ENCODE measurements around the gene ZNF729. TPM values are rescaled to one million over a fixed set of nuclear protein-coding genes. Genes with fewer than 3 reads are reported as not detected.

Gene ZNF729
- total and polyA plus RNA-seq, 8 donors: 0.06 to 0.38 (median 0.25) TPM; not detected in 3

- TF ChIP-seq, protein P1, sequence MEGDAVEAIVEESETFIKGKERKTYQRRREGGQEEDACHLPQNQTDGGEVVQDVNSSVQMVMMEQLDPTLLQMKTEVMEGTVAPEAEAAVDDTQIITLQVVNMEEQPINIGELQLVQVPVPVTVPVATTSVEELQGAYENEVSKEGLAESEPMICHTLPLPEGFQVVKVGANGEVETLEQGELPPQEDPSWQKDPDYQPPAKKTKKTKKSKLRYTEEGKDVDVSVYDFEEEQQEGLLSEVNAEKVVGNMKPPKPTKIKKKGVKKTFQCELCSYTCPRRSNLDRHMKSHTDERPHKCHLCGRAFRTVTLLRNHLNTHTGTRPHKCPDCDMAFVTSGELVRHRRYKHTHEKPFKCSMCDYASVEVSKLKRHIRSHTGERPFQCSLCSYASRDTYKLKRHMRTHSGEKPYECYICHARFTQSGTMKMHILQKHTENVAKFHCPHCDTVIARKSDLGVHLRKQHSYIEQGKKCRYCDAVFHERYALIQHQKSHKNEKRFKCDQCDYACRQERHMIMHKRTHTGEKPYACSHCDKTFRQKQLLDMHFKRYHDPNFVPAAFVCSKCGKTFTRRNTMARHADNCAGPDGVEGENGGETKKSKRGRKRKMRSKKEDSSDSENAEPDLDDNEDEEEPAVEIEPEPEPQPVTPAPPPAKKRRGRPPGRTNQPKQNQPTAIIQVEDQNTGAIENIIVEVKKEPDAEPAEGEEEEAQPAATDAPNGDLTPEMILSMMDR (IDR thresholded peaks at IDR 0.05): no peak
- intact Hi-C loops (cut with DNase I): no loop called here
- H3K36me3 ChIP-seq: no peaks in the 10 kb centered on the region
- no peaks in the 10 kb centered on the region for H3K27me3 ChIP-seq
- H3K4me3 ChIP-seq: no peak overlapping the region
- H3K9me3 ChIP-seq: peaks cover 0 to 86% of the 10 kb centered on the region in 2 donors
- no peaks in the 10 kb centered on the region for H3K4me1 ChIP-seq
- DNase-seq (no peak), ATAC-seq (no peak)
- H3K27ac ChIP-seq: no peak overlapping the region
These were observed 46.7 kb downstream of the ZNF729 start for GRCh38 chr19:22332924-22333323.

- TF ChIP-seq, protein P1 (IDR thresholded peaks at IDR 0.05): no peak
- H3K27ac ChIP-seq: no peak overlapping the region
- H3K36me3 ChIP-seq: no peaks in the 10 kb centered on the region
- H3K4me3 ChIP-seq: no peak overlapping the region
- no peak for DNase-seq
- no peaks in the 10 kb centered on the region for H3K4me1 ChIP-seq
- no peaks in the 10 kb centered on the region for H3K27me3 ChIP-seq
- intact Hi-C loops (cut with DNase I): no loop called here
- no peak for ATAC-seq
- peaks cover 0 to 80% of the 10 kb centered on the region in 2 donors for H3K9me3 ChIP-seq
These were observed 49.5 kb downstream of the ZNF729 start for GRCh38 chr19:22335716-22336115.

DNA sequence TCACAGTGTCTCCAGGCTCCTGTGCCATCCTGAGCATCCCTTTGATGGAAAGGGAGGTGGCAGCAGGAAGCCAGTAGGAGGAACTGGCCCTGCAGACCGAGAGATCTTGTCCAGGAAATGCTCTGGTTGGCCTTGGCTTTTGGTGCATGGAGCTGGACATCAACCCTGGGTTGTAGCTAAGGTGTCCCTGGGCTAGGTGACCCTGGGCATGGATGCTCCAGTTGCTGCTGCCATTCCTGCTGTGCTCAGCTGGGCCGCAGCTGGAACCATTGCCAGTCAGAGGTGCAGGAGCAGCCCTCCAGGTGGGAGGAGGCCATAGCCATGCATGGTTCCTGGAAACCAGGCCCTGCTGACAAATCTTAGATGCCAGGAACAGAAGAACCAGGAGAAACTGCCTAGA is 68.4 kb downstream of the ZNF729 start:
- TF ChIP-seq, protein P1 (IDR thresholded peaks at IDR 0.05): no peak

More for the DNA sequence above, 68.4 kb downstream of the ZNF729 start:
- no peak overlapping the region for H3K4me3 ChIP-seq
- no peak for DNase-seq
- intact Hi-C loops (cut with DNase I): no loop called here
- H3K36me3 ChIP-seq: no peaks in the 10 kb centered on the region
- H3K27me3 ChIP-seq: no peaks in the 10 kb centered on the region
- ATAC-seq: no peak
- H3K27ac ChIP-seq: no peak overlapping the region
- H3K4me1 ChIP-seq: no peaks in the 10 kb centered on the region
- H3K9me3 ChIP-seq: peaks cover 0 to 80% of the 10 kb centered on the region in 2 donors

Other genes with a start within 250 kb of the ZNF729 start
- gene ZNF257, start 234.0 kb upstream of the ZNF729 start, total RNA-seq: 1 to 10 TPM; 1.0 to 1.6 TPM
- 1 to 10 TPM; 1.8 to 7.9 (median 4.4) TPM for gene ZNF257, start 234.0 kb upstream of the ZNF729 start, polyA plus RNA-seq (ENCODE audit: insufficient read length in 6 of 6)
- gene ZNF676, start 89.5 kb upstream of the ZNF729 start, total RNA-seq: under 1 TPM; 0.44 to 0.55 TPM
- under 1 TPM; 0.07 to 0.83 (median 0.34) TPM for gene ZNF676, start 89.5 kb upstream of the ZNF729 start, polyA plus RNA-seq (ENCODE audit: insufficient read length in 6 of 6)
- gene ZNF98, start 135.9 kb downstream of the ZNF729 start, total RNA-seq: under 1 TPM in 1 of 2 donors, not detected in 1; 0.63 TPM
- 1 to 10 TPM; 1.3 to 5.3 (median 3.6) TPM for gene ZNF98, start 135.9 kb downstream of the ZNF729 start, polyA plus RNA-seq (ENCODE audit: insufficient read length in 6 of 6)

Measured in left lung (tissue), 10 donors.